ENCODE data around the gene SPC24.
"Not testable (repeated sequence)": the region's sequence is repeated elsewhere in the genome, so short reads cannot be mapped to it uniquely, and the experiment has no call there.

SPC24 gene

GRCh38 chr19:11187441-11187840 is 31.9 kb upstream of the SPC24 start:
- H3K9me3 ChIP-seq (ENCODE audit: control insufficient read depth, low read length), result no peaks in the 10 kb centered on the region
- no peaks in the 10 kb centered on the region for H3K4me1 ChIP-seq
- TF ChIP-seq CTCF (IDR thresholded peaks at IDR 0.05), result no peak
- no peak overlapping the region for H3K4me3 ChIP-seq (ENCODE audit: low read depth, low read length)
- H3K9ac ChIP-seq, result no peak overlapping the region
- H3K27ac ChIP-seq, result no peak overlapping the region
- H3K4me2 ChIP-seq (ENCODE audit: low read length), result no peak overlapping the region
- no peaks in the 10 kb centered on the region for H3K36me3 ChIP-seq (ENCODE audit: control insufficient read depth, insufficient read depth, low read length)
- H3K79me2 ChIP-seq, result no peaks in the 10 kb centered on the region
- no peaks in the 10 kb centered on the region for H3K27me3 ChIP-seq (ENCODE audit: control insufficient read depth, insufficient read depth, low read length)
- H2AFZ ChIP-seq, result no peak overlapping the region

- Histone ChIP-seq H3K4me3 (ENCODE audit: low read depth, low read length) (no peak overlapping the region), H3K4me1 (no peaks in the 10 kb centered on the region), H2AFZ (no peak overlapping the region), H3K36me3 (ENCODE audit: control insufficient read depth, insufficient read depth, low read length) (no peaks in the 10 kb centered on the region), H3K27me3 (ENCODE audit: control insufficient read depth, insufficient read depth, low read length) (no peaks in the 10 kb centered on the region), H3K9ac (no peak overlapping the region), H3K9me3 (ENCODE audit: control insufficient read depth, low read length) (no peaks in the 10 kb centered on the region), H3K4me2 (ENCODE audit: low read length) (no peak overlapping the region), H3K79me2 (no peaks in the 10 kb centered on the region), H3K27ac (no peak overlapping the region)
- TF ChIP-seq CTCF (IDR thresholded peaks at IDR 0.05), result no peak
Measured at GRCh38 chr19:11182994-11183393, 27.4 kb upstream of the SPC24 start.

GRCh38 chr19:11181488-11181887 is 25.9 kb upstream of the SPC24 start:
- Histone ChIP-seq H3K9ac (no peak overlapping the region), H2AFZ (no peak overlapping the region), H3K36me3 (ENCODE audit: control insufficient read depth, insufficient read depth, low read length) (no peaks in the 10 kb centered on the region), H3K4me1 (no peaks in the 10 kb centered on the region), H3K27me3 (ENCODE audit: control insufficient read depth, insufficient read depth, low read length) (no peaks in the 10 kb centered on the region), H3K4me2 (ENCODE audit: low read length) (no peak overlapping the region), H3K4me3 (ENCODE audit: low read depth, low read length) (no peak overlapping the region), H3K27ac (no peak overlapping the region), H3K79me2 (no peaks in the 10 kb centered on the region), H3K9me3 (ENCODE audit: control insufficient read depth, low read length) (no peaks in the 10 kb centered on the region)
- no peak for TF ChIP-seq CTCF (IDR thresholded peaks at IDR 0.05)

- not testable (repeated sequence) for H3K36me3 ChIP-seq (ENCODE audit: control insufficient read depth, insufficient read depth, low read length); H3K79me2 ChIP-seq; H2AFZ ChIP-seq; H3K9ac ChIP-seq; H3K4me2 ChIP-seq (ENCODE audit: low read length); H3K27ac ChIP-seq; H3K27me3 ChIP-seq (ENCODE audit: control insufficient read depth, insufficient read depth, low read length); H3K4me1 ChIP-seq; H3K9me3 ChIP-seq (ENCODE audit: control insufficient read depth, low read length); H3K4me3 ChIP-seq (ENCODE audit: low read depth, low read length)
Measured at GRCh38 chr19:11180975-11181374, 25.4 kb upstream of the SPC24 start.

- Histone ChIP-seq H3K27ac (no peak overlapping the region), H3K9ac (no peak overlapping the region), H3K4me1 (no peaks in the 10 kb centered on the region), H2AFZ (no peak overlapping the region), H3K36me3 (ENCODE audit: control insufficient read depth, insufficient read depth, low read length) (no peaks in the 10 kb centered on the region), H3K27me3 (ENCODE audit: control insufficient read depth, insufficient read depth, low read length) (no peaks in the 10 kb centered on the region), H3K4me3 (ENCODE audit: low read depth, low read length) (no peak overlapping the region), H3K4me2 (ENCODE audit: low read length) (no peak overlapping the region), H3K79me2 (no peaks in the 10 kb centered on the region), H3K9me3 (ENCODE audit: control insufficient read depth, low read length) (no peaks in the 10 kb centered on the region)
- no peak for TF ChIP-seq CTCF (IDR thresholded peaks at IDR 0.05)
Measured at GRCh38 chr19:11180346-11180745, 24.8 kb upstream of the SPC24 start.

All from parathyroid adenoma (tissue), 2 donors.